GM12873 (cell line): ENCODE results near the gene ZNF716.

ENCODE experiments used
- CTCF ChIP-seq: IDR thresholded peaks from 2 replicates; pipeline ENCODE4 v1.5.1; 2012; ENCODE audit warnings: low read depth, mild to moderate bottlenecking, moderate library complexity, low read length, control low read depth; ENCODE audit not compliant: insufficient read depth; ENCODE audit errors: missing control alignments

ZNF716 gene

GRCh38 chr7:57412618-57413017, 37.4 kb upstream of the ZNF716 start:
- TF ChIP-seq CTCF, result no peak

- no peak for TF ChIP-seq CTCF
These were observed 36.2 kb upstream of the ZNF716 start for GRCh38 chr7:57413529-57414398.

GRCh38 chr7:57414415-57414814, 35.6 kb upstream of the ZNF716 start:
- no peak for TF ChIP-seq CTCF

GRCh38 chr7:57414852-57415251, 35.1 kb upstream of the ZNF716 start:
- TF ChIP-seq CTCF, result no peak

- TF ChIP-seq CTCF, result no peak
These were observed 34.7 kb upstream of the ZNF716 start for GRCh38 chr7:57415326-57415725.

- TF ChIP-seq CTCF, result no peak
These were observed 34.2 kb upstream of the ZNF716 start for GRCh38 chr7:57415730-57416129.

- no peak for TF ChIP-seq CTCF
These were observed 33.2 kb upstream of the ZNF716 start for GRCh38 chr7:57416601-57417358.
